Measurements from ENCODE around the gene IDH1.

GRCh38 chr2:208304157-208304556 is 49.3 kb upstream of the IDH1 start:
- TF ChIP-seq, protein P1, sequence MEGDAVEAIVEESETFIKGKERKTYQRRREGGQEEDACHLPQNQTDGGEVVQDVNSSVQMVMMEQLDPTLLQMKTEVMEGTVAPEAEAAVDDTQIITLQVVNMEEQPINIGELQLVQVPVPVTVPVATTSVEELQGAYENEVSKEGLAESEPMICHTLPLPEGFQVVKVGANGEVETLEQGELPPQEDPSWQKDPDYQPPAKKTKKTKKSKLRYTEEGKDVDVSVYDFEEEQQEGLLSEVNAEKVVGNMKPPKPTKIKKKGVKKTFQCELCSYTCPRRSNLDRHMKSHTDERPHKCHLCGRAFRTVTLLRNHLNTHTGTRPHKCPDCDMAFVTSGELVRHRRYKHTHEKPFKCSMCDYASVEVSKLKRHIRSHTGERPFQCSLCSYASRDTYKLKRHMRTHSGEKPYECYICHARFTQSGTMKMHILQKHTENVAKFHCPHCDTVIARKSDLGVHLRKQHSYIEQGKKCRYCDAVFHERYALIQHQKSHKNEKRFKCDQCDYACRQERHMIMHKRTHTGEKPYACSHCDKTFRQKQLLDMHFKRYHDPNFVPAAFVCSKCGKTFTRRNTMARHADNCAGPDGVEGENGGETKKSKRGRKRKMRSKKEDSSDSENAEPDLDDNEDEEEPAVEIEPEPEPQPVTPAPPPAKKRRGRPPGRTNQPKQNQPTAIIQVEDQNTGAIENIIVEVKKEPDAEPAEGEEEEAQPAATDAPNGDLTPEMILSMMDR (IDR thresholded peaks at IDR 0.05): no peak
- no peak for TF ChIP-seq POLR2A (IDR thresholded peaks at IDR 0.05)

Data from lower leg skin (tissue), 3 donors.